Effector memory CD4-positive, alpha-beta T cell (primary cell): Measurements from ENCODE around the gene TUT1.
A peak's percentile ranks its signal among the peaks of the same experiment; 100 is the strongest.
"Not testable (repeated sequence)": the region's sequence is repeated elsewhere in the genome, so short reads cannot be mapped to it uniquely, and the experiment has no call there.

Experiments used
- DNase-seq, 3 donors: peaks; one replicate each; pipeline ENCODE4 v3.0.0-alpha.2; 2020
- H3K27ac ChIP-seq: 2 replicates; pipeline ENCODE4 v1.7.0; 2013; ENCODE audit warnings: mild to moderate bottlenecking, low read length, moderate library complexity; ENCODE audit not compliant: insufficient read depth, poor library complexity, severe bottlenecking
- H3K27me3 ChIP-seq: replicated peaks from 2 replicates; pipeline ENCODE4 v1.7.0; 2013; ENCODE audit warnings: mild to moderate bottlenecking, low read length; ENCODE audit not compliant: insufficient read depth, control insufficient read depth, poor library complexity, severe bottlenecking
- H3K36me3 ChIP-seq: 2 replicates; pipeline ENCODE4 v1.7.0; 2013; ENCODE audit warnings: mild to moderate bottlenecking, low read length, moderate library complexity; ENCODE audit not compliant: control insufficient read depth, insufficient read depth
- H3K4me1 ChIP-seq: 2 replicates; pipeline ENCODE4 v1.7.0; 2013; ENCODE audit warnings: low read length, mild to moderate bottlenecking; ENCODE audit not compliant: control insufficient read depth, insufficient read depth, poor library complexity, severe bottlenecking
- H3K4me3 ChIP-seq: 2 replicates; pipeline ENCODE4 v1.7.0; 2013; ENCODE audit warnings: low read length, low read depth, mild to moderate bottlenecking; ENCODE audit not compliant: insufficient read depth, poor library complexity, severe bottlenecking
- H3K9me3 ChIP-seq: 2 replicates; pipeline ENCODE4 v1.7.0; 2013; ENCODE audit warnings: mild to moderate bottlenecking, low read length, moderate library complexity; ENCODE audit not compliant: control insufficient read depth

Gene TUT1

DNA sequence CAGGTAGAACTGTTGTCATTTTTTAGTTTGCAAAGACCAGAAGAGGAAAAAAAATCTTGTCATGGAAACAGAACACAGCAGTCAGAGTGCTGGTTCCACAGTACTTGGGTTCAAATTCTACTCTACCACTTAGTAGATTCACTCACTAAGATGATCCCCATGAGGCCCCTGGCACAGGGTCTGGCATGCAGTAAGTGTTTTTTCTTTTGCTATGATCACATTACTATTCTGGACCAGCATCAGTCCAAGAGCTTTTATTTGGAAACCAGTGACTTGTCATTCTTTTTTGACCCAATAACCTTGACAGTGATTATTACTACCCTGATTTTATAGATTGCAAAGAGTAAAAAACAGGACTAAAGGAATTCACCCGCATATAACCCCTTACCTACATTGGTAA lies 21.7 kb downstream of the TUT1 start:
- Histone ChIP-seq H3K4me1 (peaks cover 18% of the 10 kb centered on the region), H3K36me3 (peaks cover 55% of the 10 kb centered on the region), H3K9me3 (no peaks in the 10 kb centered on the region), H3K27me3 (no peaks in the 10 kb centered on the region), H3K4me3 (no peak overlapping the region), H3K27ac (no peak overlapping the region)
- DNase-seq = no peak

- Histone ChIP-seq H3K27ac (no peak overlapping the region), H3K36me3 (peaks cover 72% of the 10 kb centered on the region)
Measured at GRCh38 chr11:62567018-62567633, 24.2 kb downstream of the TUT1 start.

DNA sequence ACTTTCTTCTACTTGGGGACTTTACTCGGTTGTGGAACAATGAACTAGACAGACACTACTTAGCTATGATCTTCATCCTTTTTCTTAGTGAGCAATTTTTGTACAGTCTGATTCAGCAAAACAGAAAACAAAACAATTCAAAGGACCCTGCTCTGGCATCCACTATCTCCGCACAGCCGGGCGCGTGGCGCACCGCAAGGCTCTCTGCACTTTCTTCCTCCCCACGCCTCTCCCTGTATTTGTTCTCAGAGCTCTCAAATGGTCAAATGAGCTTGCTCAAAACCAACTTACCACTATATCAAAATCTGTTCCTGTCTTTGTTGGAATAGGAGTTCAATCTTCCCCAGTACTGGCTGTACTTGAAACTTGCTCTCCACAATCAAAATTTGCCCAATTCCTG lies 25.1 kb downstream of the TUT1 start:
- H3K27me3 ChIP-seq = no peaks in the 10 kb centered on the region
- DNase-seq = no peak
- H3K4me3 ChIP-seq = no peak overlapping the region
- H3K4me1 ChIP-seq = peaks cover 3% of the 10 kb centered on the region
- H3K9me3 ChIP-seq = no peaks in the 10 kb centered on the region
- no peak overlapping the region for H3K27ac ChIP-seq
- peaks cover 65% of the 10 kb centered on the region for H3K36me3 ChIP-seq

More at GRCh38 chr11:62567018-62567633, 24.2 kb downstream of the TUT1 start:
- H3K9me3 ChIP-seq = no peaks in the 10 kb centered on the region
- H3K4me3 ChIP-seq = no peak overlapping the region
- H3K27me3 ChIP-seq = no peaks in the 10 kb centered on the region
- no peak for DNase-seq
- peaks cover 6% of the 10 kb centered on the region for H3K4me1 ChIP-seq

DNA sequence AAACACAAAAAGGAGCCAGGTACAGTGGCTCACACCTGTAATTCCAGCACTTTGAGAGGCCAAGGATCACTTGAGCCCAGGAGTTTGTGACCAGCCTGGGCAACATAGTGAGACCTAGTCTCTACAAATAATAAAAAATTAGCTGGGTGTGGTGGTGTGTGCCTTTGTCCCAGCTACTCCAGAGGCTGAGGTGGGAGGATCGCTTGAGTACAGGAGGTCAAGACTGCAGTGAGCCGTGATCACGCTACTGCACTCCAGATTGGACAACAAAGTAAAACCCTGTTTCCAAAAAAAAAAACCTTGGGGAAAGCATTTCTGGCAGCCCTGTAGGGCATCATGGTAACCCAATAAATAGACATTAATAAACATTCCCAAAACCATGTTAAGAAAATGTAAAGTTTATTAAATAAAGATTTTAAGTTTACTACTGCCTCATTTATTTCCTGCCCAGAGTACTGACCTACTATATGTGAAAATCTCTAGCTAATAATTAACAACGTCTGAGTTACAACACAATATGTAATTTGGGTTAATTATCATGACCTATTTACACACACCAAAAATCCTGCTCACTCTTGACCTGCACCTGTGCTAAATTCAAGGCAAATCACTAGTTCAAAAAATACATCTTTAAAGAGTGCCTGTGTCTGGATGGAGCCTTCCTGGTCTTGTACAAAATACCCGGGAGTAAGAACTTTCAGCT lies 26.1 kb downstream of the TUT1 start:
- no peak for DNase-seq
- Histone ChIP-seq H3K27ac (no peak overlapping the region), H3K36me3 (peaks cover 55% of the 10 kb centered on the region), H3K9me3 (no peaks in the 10 kb centered on the region), H3K4me1 (peaks cover 10% of the 10 kb centered on the region), H3K27me3 (no peaks in the 10 kb centered on the region), H3K4me3 (no peak overlapping the region)

GRCh38 chr11:62561677-62562230 lies 29.6 kb downstream of the TUT1 start:
- not testable (repeated sequence) for H3K27me3 ChIP-seq, H3K9me3 ChIP-seq, H3K27ac ChIP-seq, DNase-seq, H3K4me3 ChIP-seq
- Histone ChIP-seq H3K36me3 (peaks cover 42% of the 10 kb centered on the region), H3K4me1 (peaks cover 40% of the 10 kb centered on the region)

DNA sequence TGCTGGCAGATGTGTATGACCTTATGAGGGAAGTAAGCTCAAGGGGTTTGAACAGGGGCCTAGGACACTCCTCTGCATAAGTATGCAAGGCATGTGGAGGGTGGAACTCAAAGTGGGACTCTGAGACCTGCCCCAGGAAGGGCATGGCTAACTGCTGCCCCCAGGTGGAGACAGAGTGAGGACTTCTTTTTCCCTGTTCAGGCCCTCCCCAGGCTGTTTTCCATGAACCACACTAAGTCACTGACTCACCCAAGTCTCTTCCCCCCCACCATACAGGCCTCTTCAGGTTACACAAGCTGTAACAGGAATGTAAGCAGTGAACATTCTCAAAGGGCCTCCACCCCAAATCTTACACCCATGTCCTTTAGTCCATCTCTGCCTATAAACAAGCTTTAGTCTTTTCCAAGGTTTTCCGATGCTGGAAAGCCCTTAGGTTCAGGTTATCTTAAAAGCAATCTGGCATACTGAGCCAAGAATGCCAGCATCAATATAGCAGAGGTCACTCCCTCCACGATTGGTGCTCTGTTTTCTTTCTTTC lies 30.7 kb downstream of the TUT1 start:
- H3K4me1 ChIP-seq = peaks cover 51% of the 10 kb centered on the region

DNA sequence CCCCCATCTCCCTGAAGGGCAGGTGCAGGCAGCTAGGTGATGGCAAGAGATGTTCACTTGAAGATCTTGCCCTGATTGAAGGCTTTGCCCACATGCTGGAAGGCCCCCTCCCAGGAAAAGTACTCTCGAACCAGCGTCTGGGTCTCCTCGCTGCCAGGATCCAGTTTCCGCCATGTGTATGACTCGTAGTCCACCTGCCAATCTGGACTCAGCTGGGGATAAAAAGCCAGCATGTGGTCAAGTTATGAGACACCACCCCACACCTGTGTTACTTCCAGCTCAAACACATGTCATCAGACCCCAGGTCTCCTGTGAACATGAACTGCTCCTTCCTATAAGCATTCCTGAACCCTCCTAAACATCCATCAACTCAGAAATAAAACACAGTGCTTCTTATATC lies 31.7 kb downstream of the TUT1 start:
- Histone ChIP-seq H3K27ac (peak overlapping the region; percentile 99), H3K4me1 (peaks cover 60% of the 10 kb centered on the region), H3K36me3 (peaks cover 25% of the 10 kb centered on the region)
- H3K4me3 ChIP-seq, H3K9me3 ChIP-seq, H3K27me3 ChIP-seq, DNase-seq: not testable (repeated sequence)

More for the DNA sequence above, 30.7 kb downstream of the TUT1 start:
- H3K9me3 ChIP-seq = no peaks in the 10 kb centered on the region
- H3K27me3 ChIP-seq = no peaks in the 10 kb centered on the region
- no peak overlapping the region for H3K4me3 ChIP-seq
- peak overlapping the region; percentile 99 for H3K27ac ChIP-seq
- peak; percentile 69 to 73 (median 72) for DNase-seq
- H3K36me3 ChIP-seq = peaks cover 31% of the 10 kb centered on the region

GRCh38 chr11:62559204-62559603 lies 32.1 kb downstream of the TUT1 start:
- no peaks in the 10 kb centered on the region for H3K27me3 ChIP-seq
- no peak for DNase-seq
- H3K36me3 ChIP-seq = peaks cover 25% of the 10 kb centered on the region
- H3K27ac ChIP-seq = peak overlapping the region; percentile 99
- no peak overlapping the region for H3K4me3 ChIP-seq
- no peaks in the 10 kb centered on the region for H3K9me3 ChIP-seq
- peaks cover 64% of the 10 kb centered on the region for H3K4me1 ChIP-seq

DNA sequence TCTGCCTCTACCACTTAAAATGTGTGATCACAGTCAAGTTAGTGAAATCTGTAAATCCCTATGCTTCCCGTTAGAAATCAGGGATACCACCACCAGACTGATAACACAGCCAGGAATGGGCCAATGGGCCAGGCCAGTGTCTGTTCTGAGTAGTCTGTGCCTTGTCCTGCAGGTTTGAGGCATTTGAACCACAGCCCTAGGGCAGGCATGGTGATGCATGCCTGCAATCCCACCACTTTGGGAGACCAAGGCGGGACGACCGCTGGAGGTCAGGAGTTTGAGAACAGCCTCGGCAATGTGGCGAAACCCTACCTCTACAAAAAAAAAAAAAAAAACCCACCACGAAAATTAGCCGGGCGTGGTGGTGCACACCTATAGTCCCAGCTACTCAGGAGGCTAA lies 32.7 kb downstream of the TUT1 start:
- Histone ChIP-seq H3K4me3 (peak overlapping the region; percentile 7), H3K4me1 (peaks cover 69% of the 10 kb centered on the region), H3K27me3 (no peaks in the 10 kb centered on the region), H3K36me3 (peaks cover 23% of the 10 kb centered on the region), H3K9me3 (no peaks in the 10 kb centered on the region), H3K27ac (peak overlapping the region; percentile 99)
- no peak for DNase-seq
